Esophagus squamous epithelium (tissue), 4 donors: Measurements from ENCODE around the gene SCAPER.

Experiments
- CTCF ChIP-seq, 6 experiments: fragments of 450-650 bp in 4 of 6; fragments of 200-600 bp in 2 of 6; sonication (generic) in 2 of 6; IDR thresholded peaks; one replicate each; pipeline ENCODE4 v1.5.1; 2016 to 2019; ENCODE audit warnings: antibody characterized with exemption in 6 of 6, mild to moderate bottlenecking in 4 of 6, moderate library complexity in 4 of 6
- POLR2A ChIP-seq, 4 donors: fragments of 450-650 bp; IDR thresholded peaks; one replicate each; pipeline ENCODE4 v1.6.1; 2017; ENCODE audit warnings: antibody characterized with exemption in 4 of 4, mild to moderate bottlenecking in 4 of 4, moderate library complexity in 3 of 4

- no peak for TF ChIP-seq POLR2A (IDR thresholded peaks at IDR 0.05)
- TF ChIP-seq CTCF (IDR thresholded peaks at IDR 0.05), result no peak
Measured at GRCh38 chr15:76823890-76824289, 81.2 kb downstream of the SCAPER start.
